ENCODE measurements around the gene PPP2R2C. TPM values are rescaled to one million over a fixed set of nuclear protein-coding genes. Genes with fewer than 3 reads are reported as not detected.
A peak's percentile ranks its signal among the peaks of the same experiment; 100 is the strongest.

The PPP2R2C gene
- total RNA-seq, 1 donor from 2014 or later, result not detected

DNA sequence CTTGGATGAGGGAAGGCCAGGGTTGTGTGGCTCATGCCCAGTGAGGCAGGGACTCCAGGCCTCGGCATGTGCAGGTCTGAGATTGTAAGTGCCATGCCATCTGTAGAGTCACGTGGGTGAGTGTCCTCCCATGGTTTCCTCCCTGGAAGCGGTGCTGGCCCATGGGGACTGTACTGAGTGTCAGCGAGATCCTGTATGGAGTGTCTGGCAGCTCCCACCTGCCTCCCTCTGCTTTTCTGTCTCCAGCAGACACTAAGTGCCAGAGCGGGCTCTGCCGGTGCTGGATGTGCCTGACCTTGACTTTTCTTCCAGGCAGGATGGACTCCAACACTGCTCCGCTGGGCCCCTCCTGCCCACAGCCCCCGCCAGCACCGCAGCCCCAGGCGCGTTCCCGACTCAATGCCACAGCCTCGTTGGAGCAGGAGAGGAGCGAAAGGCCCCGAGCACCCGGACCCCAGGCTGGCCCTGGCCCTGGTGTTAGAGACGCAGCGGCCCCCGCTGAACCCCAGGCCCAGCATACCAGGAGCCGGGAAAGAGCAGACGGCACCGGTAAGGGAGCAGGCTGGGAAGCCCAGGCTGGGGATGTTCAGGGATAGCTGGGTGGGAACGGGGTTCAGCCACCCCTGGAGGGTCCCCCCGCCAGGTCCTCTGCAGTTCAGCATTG lies 195.1 kb downstream of the PPP2R2C start:
- TF ChIP-seq, protein P1, sequence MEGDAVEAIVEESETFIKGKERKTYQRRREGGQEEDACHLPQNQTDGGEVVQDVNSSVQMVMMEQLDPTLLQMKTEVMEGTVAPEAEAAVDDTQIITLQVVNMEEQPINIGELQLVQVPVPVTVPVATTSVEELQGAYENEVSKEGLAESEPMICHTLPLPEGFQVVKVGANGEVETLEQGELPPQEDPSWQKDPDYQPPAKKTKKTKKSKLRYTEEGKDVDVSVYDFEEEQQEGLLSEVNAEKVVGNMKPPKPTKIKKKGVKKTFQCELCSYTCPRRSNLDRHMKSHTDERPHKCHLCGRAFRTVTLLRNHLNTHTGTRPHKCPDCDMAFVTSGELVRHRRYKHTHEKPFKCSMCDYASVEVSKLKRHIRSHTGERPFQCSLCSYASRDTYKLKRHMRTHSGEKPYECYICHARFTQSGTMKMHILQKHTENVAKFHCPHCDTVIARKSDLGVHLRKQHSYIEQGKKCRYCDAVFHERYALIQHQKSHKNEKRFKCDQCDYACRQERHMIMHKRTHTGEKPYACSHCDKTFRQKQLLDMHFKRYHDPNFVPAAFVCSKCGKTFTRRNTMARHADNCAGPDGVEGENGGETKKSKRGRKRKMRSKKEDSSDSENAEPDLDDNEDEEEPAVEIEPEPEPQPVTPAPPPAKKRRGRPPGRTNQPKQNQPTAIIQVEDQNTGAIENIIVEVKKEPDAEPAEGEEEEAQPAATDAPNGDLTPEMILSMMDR (IDR thresholded peaks at IDR 0.05), result no peak
- H3K9me3 Mint-ChIP-seq (ENCODE audit: unreplicated experiment), result no peaks in the 10 kb centered on the region
- H3K27ac Mint-ChIP-seq (ENCODE audit: unreplicated experiment), result no peak overlapping the region
- peaks cover 2% of the 10 kb centered on the region for H3K36me3 Mint-ChIP-seq (ENCODE audit: unreplicated experiment)
- peaks cover 29% of the 10 kb centered on the region for H3K4me1 Mint-ChIP-seq (ENCODE audit: unreplicated experiment)
- no peaks in the 10 kb centered on the region for H3K27me3 Mint-ChIP-seq (ENCODE audit: unreplicated experiment)
- no peak for DNase-seq (ENCODE audit: extremely low spot score, unreplicated experiment)
- H3K4me3 Mint-ChIP-seq (ENCODE audit: unreplicated experiment), result no peak overlapping the region

DNA sequence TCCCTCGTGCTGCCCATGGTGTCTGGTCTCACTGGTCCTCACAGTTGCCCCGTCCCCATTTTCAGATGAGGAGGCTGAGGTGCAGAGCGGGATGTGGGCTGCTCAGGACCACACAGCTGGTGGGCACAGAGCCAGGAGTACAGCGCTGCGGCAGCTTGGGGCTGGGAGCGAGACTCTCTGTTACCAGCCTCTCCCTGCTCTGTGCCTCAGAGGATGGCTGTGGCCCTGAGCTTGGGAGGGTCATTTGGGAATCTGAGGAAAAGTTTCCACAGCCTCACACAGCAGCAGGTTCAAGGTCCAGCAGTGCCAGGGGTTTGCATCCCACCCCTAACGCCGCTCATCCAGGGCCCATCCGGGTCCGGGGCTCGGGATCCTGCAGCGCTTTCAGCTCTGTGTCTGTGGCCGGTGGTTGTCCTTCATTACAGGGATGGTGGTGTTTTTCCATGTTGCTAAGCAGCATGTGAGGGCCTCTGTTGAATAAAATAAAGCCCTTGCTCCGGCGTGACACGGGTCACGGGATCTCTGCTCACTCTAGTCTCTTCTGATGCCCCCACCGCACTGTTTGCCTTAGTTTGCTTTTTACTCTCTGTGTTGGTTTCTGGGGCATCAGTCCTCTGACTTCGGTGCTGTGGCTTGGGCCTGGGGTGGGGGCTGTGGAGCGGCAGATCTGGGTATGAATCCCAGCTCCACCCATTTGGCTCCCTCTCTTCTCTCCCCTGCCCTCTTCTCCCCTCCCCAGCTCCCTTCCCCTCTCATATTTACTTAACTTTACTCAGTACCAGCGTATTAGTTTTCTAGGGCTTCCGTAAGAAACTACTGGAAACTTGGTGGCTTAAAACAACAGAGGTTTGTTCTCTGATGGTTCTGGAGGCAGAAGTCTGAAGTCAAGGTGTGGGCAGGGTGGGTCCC lies 196.3 kb downstream of the PPP2R2C start:
- Mint-ChIP-seq H3K9me3 (ENCODE audit: unreplicated experiment) (no peaks in the 10 kb centered on the region), H3K4me3 (ENCODE audit: unreplicated experiment) (no peak overlapping the region), H3K27ac (ENCODE audit: unreplicated experiment) (no peak overlapping the region), H3K27me3 (ENCODE audit: unreplicated experiment) (no peaks in the 10 kb centered on the region), H3K36me3 (ENCODE audit: unreplicated experiment) (peaks cover under 1% of the 10 kb centered on the region), H3K4me1 (ENCODE audit: unreplicated experiment) (peaks cover 34% of the 10 kb centered on the region)
- TF ChIP-seq, protein P1 (IDR thresholded peaks at IDR 0.05), result no peak
- DNase-seq (ENCODE audit: extremely low spot score, unreplicated experiment), result no peak

DNA sequence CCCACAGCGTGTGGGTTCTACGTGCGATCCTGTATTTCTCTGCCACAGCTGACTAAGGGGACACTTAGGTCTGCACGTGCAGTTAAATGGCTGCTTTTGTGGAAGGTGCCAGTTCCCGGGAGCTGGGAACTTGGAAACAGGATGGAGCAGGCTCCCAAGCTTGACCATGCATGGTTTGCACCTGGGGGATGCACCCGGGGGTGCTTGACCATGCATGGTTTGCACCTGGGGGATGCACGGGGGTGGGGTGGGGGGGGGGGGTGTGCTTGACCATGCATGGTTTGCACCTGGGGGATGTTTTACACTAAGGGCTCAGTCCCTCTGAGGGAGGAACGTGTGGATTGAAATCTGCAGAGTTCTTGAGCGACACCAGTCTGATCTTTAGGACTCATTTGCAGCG lies 197.1 kb downstream of the PPP2R2C start:
- no peak for DNase-seq (ENCODE audit: extremely low spot score, unreplicated experiment)
- no peaks in the 10 kb centered on the region for H3K27me3 Mint-ChIP-seq (ENCODE audit: unreplicated experiment)
- no peaks in the 10 kb centered on the region for H3K36me3 Mint-ChIP-seq (ENCODE audit: unreplicated experiment)
- peaks cover 42% of the 10 kb centered on the region for H3K4me1 Mint-ChIP-seq (ENCODE audit: unreplicated experiment)
- TF ChIP-seq, protein P1 (IDR thresholded peaks at IDR 0.05), result no peak
- no peak overlapping the region for H3K27ac Mint-ChIP-seq (ENCODE audit: unreplicated experiment)
- H3K9me3 Mint-ChIP-seq (ENCODE audit: unreplicated experiment), result no peaks in the 10 kb centered on the region
- H3K4me3 Mint-ChIP-seq (ENCODE audit: unreplicated experiment), result no peak overlapping the region

DNA sequence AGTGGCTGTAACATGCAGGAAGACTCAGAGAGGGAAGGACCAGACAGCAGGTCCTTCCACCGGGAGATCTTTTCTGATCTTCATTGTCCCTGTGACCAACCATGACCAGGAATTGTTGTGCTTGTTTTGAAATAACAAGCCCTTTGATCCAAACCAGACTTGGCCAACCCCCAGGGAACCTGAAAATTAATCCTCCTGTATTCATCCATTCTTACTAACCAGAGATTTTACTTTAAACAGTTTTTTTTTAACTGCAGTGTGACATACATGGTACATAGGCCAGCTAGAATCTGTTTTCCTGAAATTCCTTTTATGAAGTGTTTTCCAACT lies 198.8 kb downstream of the PPP2R2C start:
- no peaks in the 10 kb centered on the region for H3K9me3 Mint-ChIP-seq (ENCODE audit: unreplicated experiment)
- no peaks in the 10 kb centered on the region for H3K36me3 Mint-ChIP-seq (ENCODE audit: unreplicated experiment)
- H3K4me3 Mint-ChIP-seq (ENCODE audit: unreplicated experiment), result no peak overlapping the region
- H3K4me1 Mint-ChIP-seq (ENCODE audit: unreplicated experiment), result peaks cover 47% of the 10 kb centered on the region
- no peak for DNase-seq (ENCODE audit: extremely low spot score, unreplicated experiment)
- no peaks in the 10 kb centered on the region for H3K27me3 Mint-ChIP-seq (ENCODE audit: unreplicated experiment)
- peak overlapping the region; percentile 85 for H3K27ac Mint-ChIP-seq (ENCODE audit: unreplicated experiment)
- TF ChIP-seq, protein P1 (IDR thresholded peaks at IDR 0.05), result no peak
